NCI-H2196 (cell line): ENCODE measurements around the gene NCAM2.

ENCODE experiments used
- DNase-seq: peaks from one replicate; lab custom pipeline; 2025; ENCODE audit not compliant: unreplicated experiment; lab: John Stamatoyannopoulos, UW

NCAM2 gene

DNA sequence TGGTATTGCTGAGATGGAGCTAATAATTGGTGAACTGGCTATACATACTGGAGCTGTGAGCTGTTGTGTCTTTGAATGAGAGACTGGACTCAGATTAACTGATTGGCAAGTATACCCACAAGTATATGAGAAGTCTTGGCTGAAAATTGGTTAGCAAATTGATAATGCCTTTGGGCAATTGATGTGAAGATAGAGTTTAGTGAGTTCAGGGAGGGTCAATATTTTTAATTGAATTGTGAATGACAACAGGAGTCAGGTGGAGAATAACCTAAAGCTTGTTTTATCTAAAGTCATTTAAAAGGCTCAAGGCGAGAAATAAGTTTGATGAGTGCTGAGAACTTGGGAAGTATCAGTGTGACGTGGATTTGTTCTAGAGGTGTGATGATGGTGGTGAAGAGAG, 27.5 kb downstream of the NCAM2 start:
- DNase-seq, result no peak

DNA sequence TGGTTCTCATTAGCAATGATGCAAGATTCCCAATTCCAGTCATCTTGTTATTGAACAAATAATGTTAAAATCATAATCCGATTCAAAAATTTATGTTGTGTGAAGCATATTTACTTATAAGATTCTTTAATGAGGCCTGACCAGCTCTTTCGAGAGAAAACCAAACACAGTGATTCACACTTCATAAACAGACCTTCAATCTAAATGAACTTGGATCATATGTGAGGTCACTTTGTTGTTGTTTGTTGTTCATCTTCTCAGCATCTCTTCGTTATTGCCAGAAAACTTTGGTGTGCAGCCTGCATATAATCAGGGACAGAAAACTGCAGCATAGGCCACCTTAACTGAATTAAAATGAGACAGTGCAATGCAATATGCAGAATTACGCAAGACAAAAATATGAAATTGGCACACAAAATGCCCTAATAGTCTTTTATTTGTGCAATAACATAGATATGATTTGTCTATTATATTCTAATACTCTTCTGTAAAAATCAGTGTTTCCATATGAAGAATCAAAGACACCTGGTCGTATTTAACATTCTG, 30.1 kb downstream of the NCAM2 start:
- no peak for DNase-seq

DNA sequence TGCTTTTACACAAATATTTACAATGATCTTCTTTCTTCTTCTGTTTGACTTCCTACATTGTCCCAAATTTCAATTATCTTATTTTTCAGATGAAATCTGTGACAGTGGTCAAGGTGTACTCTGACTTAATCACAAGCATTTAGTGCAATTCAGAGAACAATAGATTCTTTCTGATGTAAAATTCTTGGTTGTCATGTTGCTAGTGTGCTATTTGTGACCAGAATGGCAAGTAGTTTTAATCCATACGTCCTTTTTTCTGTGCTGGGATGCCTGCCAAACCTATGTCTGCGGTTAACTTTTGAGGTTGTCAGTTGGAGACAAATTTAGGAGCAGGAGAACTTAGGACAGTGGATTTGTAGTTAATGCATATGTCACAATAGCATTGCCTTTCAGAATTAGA, 31.0 kb downstream of the NCAM2 start:
- DNase-seq, result no peak

DNA sequence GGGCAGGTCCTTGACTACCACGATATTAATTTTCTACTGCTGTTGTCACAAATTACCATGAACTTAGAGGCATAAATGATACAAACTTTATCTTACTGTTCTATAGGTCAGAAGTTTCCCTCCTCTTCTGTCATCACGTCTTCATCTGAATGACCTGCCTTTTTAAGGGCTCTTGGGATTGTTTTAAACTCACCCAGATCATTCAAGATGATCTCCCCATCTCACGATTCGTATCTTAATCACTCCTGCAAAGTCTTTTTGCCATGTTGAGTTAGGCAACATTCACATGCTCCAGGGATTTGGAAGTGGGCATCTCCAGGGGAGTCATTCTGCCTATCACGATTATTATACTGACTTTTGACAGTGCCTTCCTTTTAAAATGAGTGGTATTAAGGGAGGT, 32.1 kb downstream of the NCAM2 start:
- no peak for DNase-seq

DNA sequence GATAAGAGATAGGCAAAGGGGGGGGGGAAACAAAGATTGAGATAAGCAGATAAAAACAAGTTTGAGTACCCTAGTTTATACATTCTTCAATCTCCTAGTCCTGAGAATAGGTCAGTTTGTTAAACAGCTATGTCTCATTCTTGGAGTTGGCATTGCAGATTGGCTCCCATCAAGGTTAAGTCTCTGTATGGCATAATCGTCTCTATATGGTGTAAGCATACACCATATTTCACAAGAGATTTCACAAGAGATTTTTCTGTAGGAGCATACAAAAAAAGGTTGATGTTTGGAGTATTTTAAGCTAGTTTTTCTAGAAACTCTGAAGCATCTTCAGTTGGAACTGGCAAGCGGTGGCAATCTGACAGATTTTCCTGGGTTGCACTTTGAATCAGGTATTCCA, 35.8 kb downstream of the NCAM2 start:
- DNase-seq, result no peak

DNA sequence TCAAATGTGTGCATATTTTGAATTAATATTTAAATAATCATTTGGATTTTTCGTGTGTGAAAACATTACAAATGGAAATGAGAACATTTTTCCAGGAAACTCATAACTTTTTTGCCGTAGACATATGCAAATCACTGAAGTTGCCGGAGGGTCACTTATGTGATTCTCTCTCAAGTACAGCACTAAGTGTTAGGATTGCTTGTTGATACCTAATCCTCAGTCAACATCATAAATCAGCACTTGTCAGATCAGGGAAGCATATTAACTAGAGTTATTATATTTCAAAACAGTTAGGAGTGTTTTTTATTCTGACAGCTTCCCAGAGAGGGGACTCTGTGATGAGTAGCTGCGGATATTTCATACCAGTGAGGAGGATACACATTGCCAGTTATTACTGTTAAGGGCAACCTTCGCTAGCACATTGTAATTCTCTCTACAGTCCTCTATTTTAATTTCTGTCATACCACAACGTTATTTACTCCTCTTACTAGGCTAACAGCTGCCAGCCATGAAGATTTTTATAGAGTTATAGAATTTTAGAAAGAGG, 41.5 kb downstream of the NCAM2 start:
- no peak for DNase-seq

DNA sequence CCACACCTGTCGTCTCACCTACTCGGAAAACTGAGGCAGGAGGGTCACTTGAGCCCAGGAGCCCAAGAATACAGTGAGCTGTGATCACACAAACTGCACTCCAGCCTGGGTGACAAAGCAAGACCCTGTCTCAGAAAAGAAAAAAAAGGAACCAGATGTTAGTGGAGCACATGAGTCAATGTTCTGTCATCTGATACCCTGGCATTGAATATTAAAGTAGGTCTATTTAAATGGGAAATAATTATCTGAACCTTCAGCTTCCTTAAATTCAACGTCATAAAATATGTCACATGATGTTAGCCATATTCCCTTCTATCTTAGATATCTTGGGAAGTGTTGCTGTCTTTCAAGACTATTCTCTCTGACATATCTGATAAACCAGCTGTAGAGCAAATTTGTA, 47.3 kb downstream of the NCAM2 start:
- no peak for DNase-seq

DNA sequence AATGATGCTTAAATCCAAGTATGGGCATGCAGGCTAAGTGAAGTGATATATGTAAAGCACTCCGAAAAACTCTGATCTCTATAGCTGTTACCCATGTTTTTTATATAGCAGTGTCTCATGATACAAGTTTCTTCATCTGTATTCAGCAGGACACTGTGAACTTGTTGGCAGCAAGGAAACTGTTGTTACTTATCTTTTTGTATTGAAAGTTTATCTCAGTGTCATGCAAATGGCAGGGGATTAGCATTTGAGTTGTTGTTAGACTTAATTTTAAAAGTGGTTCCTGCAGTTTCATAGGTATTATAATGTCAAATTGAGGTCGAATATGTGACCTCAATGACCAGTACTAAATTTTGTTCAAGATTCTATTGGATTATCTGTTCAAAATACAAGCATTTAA, 47.9 kb downstream of the NCAM2 start:
- no peak for DNase-seq

DNA sequence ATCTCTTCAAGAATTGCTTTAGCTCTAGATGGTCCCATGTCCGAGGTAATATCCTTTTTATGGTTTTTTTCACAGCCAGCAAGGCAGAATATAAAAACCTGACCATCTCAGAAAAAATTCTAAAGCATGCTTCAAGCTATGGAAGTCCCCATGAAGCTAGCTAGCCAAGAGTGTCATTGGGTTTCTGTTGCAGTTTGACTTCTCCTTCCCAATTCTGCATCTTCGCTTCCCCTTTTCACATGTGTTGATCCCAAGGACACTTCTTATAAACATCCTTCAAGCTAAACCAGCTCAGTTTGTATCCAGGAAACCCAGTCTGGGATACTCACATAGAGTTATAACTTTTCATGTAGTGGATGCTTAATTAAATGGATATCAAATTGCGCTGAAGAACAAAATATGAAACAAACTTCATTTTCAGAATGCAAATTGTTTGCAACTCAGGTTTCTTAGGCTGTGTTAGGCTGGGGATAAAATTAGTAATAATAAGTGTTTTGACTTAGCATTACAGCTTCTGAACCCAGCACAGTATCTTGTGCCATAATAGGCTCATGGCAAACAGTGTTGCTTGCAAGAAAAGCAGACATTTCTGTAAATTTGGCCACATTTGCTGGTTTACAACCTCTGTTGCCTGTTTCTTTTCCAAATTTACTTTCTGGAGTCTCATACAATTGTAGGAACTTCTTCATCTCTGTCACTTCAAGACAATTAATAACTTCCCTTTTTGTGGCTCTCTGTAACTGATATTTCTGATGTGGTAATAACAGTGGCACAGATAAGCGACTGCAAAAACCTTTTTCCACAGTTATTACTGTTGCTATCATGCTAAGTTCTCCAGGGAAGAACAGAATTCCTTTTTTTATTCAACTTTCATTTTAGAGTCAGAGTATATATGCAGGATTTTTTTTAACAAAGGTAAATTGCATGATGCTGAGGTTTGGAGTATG, 53.2 kb downstream of the NCAM2 start:
- no peak for DNase-seq

DNA sequence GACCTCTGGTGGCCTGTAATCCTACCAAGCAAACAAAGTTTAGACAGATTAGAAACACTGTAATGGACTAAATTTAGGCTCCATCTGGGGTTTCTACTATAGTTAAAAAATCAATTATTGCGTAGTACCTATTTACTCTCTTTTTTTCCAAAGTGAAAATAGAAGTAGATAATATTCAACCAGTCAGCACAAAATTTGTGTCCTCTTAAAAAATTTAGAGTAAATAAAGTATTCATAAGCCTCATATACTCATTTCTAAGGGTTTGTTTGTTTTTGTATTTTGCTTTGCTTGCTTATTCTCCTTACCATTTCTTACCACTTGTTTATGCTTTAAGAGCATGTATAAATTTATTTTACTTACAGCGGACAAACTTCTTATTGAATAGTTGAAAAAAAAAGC, 54.5 kb downstream of the NCAM2 start:
- DNase-seq, result no peak

DNA sequence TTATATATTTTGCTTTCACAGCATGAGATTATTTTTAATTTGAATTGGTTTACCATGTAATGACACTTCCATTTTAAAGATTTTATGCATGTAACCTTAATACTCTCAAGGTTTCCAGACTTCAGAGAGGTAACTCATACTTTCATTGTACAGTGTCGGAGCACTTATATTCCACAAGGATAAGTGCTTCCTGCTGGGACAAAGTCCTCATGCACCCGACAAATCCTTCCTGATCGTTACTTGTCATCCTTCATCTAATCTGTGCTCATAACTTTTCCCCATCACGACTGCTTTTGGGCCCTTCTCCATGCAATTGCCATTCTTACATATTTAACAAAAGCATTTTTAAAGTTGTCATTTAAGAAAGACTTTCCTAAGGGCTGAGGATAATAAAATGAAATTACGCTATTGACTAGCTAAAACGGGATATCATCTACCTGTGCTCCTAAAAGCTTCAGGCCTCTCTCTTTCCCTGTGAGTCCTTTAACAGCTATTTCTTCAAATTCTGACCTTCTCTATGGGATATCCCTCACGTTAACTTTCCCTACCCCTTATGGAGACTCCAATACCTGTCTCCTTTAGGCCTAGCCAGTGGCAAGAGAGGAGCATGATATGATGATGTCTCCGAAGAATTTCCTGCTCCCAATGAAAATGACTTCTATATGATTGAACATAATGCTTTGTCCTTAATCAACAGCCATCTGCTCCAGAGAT, 59.3 kb downstream of the NCAM2 start:
- DNase-seq, result no peak

DNA sequence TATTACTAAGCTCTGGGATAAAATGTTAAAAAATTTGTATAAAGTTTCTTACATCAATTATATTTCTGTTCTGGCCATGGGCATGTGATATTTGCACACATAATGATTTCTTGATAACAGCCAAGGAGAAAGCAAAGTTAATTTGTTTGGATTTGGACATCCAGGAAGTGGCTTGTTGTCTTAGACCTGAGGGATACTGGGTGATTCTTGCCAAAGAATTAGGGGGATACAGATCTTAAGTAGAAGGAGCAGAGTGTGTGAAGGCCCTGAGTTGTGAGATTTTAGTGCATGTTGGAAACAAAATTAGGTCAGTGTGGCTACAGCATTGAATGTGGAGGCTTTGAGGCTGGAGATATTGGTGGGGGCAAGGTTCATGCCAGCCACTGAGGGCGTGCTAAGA, 65.6 kb downstream of the NCAM2 start:
- DNase-seq, result no peak

DNA sequence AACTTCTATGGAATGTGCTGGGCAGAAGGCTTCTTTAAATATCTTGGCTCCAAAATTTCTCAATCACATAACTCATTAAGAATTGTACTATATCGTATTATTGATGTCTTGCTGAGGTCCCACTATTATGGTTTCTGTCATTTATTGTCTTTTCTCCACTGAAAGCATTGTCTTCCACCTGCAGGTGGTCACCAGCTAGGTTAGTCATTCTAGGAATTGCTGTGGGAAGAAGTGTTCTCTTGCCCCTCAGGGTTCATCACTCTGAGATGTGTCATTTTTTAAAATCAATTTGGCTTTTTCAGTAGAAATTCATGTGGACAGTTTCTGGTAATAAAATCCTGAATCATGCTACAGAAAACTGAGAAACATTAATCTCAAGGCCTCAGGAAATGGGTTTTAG, 66.1 kb downstream of the NCAM2 start:
- no peak for DNase-seq

DNA sequence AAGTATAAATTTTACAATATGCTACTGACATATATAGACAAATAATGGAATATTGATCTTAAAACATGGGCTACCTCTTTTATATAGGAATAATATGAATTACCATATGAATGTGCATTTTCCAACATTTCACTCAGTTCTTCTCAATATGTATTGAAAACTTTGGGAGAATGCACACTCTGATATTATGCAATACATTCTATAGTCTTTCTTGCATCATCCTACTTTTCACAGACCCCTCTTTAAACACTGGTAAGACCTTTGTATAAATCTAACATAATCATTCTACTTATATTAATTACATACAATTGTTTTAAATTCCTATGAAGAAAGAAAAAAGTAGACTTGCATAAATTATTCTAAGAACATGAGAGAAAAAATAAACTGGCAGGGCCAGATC, 69.2 kb downstream of the NCAM2 start:
- DNase-seq, result no peak

DNA sequence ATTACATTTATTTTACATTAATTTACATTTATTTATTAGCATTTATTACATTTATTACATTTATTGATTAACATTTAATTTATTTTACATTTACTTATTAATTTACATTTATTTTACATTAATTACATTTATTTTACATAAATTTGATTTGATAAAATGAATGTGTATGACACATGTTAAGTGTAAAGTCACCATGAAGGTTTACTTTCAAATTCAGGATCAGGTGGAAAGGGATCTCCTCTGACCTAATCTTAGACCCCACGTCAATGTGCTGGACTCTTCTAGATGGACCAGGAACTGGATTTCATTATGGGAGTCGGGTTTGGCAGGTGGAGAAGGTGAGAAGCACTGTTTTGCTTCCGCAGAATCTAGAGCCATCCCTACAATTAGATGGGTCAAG, 76.1 kb downstream of the NCAM2 start:
- no peak for DNase-seq

DNA sequence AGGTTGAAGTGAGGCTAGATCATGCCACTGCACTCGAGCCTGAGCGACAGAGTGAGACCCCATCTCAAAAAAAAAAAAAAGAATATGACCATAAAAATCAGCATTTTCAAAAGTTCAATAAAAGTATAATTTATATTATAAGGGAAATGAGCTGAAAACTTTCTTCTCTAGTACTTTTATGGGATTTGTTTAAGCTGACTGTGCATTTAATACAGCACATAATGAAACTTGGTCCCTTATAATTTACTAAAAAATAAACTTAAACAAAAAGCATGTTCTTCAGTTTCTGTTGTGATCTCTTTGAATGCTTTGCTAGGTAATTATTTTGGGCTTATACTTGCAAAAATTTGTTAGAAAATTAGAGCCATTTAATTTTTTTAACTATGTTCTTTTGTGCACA, 77.8 kb downstream of the NCAM2 start:
- DNase-seq, result no peak

DNA sequence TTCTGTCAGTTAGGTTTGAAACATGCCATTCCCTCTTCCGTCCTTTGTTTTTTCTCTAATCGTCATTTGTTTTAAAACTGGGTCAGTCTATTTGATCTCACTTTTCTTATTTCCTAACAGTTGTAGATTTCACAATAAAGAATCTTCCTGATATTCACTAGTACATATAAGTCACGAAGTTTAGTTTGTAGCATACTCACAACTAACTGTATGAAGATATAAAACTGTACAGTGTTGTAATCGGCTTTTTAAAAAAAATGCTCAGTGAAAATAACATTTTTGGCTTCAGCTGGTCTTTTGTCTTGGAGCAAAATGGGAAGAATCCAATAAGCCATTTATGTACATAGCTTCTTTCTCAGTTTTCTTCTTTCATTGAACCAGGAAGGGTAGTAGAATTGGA, 78.3 kb downstream of the NCAM2 start:
- no peak for DNase-seq

DNA sequence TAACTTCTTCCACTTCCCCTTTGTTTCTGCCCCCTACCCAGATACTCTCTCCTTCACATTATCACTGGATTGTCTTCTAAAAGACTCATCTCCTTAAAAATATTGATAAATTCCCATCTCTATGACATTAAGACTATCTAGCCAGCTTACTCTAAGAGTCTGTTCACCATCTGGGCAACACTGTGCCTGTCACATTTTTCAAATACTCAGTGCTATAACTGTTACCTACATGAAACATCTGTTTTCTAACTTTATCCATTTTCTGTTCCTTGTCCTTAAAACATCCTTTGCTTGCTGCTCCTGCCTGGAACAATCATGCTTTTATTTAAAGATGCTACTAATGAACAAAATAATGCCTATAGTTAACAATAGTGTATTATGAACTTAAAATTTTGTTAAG, 81.4 kb downstream of the NCAM2 start:
- DNase-seq, result no peak

DNA sequence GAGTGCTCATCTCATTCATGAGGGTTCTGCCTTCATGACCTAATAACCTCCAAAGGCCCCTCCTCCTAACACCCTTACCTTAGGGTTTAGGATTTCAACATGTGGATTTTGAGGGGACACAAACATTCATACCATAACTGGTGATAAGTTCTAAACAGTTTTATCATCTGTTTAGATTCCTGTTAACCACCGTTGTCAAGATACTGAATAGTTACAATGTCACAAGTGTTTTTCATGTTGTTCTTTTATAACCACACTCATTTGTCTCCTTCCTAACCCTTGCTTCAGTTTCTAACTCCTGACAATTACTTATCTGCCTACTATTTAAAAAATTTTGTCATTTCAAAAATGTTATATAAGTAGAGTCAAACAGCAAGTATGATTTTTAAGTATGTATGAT, 86.0 kb downstream of the NCAM2 start:
- DNase-seq, result no peak

DNA sequence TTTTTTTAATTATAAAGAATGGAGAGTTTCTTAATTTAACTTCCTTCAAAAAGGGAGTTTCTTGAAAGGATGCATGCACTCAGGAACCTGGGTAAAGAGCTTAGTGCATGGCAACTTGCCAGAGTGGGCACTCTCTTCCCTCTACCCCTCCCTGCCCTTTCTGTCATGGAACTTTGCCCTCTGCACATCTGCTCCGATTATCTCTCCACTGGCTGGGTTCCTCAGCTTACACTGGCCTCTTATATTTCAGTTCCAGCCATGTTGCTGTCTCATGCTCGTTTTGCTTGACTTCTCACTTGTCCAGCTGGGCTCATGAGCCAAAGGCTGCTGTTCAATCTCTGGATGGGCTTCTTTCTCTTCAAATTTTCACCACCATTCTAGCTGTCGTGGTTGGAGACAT, 87.0 kb downstream of the NCAM2 start:
- no peak for DNase-seq

DNA sequence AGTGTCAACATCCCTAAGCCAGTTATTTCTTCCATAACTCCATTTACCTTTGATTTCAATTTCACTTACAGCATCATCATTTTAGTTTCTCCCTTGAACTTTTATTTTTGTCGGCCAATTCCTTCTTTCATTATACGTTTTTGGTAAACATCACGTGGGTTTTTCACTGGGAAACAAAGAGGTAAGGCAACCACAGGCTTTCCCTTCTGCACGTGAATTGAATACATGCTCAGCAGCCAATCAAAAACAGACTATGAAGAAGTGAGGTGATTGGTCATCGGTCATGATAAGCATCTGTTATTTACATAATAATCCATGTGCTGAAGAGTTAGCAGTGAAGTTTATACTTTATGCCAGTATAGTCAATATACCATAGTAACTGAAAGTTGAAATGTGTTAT, 98.7 kb downstream of the NCAM2 start:
- DNase-seq, result no peak

DNA sequence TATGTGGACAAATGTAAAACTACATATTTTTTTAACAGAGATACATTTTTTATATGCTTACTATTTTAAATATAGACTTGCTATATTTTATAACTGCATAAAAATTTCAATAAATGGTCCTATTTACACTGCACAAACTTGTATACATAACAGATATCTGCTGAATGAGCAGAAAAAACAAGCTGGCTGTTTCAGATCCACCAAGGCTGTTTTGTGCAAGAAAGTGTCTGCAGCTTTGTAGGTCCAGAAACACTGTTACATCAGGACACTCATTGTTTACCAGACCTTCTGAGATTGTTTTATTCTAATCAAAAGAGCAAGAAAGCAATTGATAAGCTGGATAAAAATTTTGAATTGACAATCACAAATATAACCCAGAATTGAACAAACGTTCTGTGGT, 99.3 kb downstream of the NCAM2 start:
- DNase-seq, result no peak
